B cell (primary cell): ENCODE measurements around the gene ANO2. TPM values are rescaled to one million over a fixed set of nuclear protein-coding genes. Genes with fewer than 3 reads are reported as not detected.

Source experiments
- ATAC-seq: fragments of 200-7000 bp; cut with Tn5 transposase; one replicate; pipeline ENCODE4 v1.10.0; 2021; ENCODE audit warnings: low read depth, mild to moderate bottlenecking, moderate number of reproducible peaks, moderate library complexity
- CTCF ChIA-PET: fragments of 350-600 bp; sonication (Branson Sonifier 250); formaldehyde crosslinking; loops from one replicate; lab custom pipeline; 2021; ENCODE audit warnings: antibody characterized with exemption, inconsistent platforms; lab: Charles Lee
- POLR2A ChIA-PET: fragments of 350-600 bp; sonication (Branson Sonifier 250); formaldehyde crosslinking; loops from one replicate; lab custom pipeline; 2021; ENCODE audit warnings: antibody characterized with exemption; lab: Charles Lee
- DNase-seq: peaks from one replicate; pipeline ENCODE4 v3.0.0; 2013
- H2AFZ ChIP-seq: 2 replicates; pipeline ENCODE4 v1.6.1; 2012; ENCODE audit warnings: mild to moderate bottlenecking, low read depth, low read length; ENCODE audit not compliant: insufficient read depth, poor library complexity, severe bottlenecking
- H3K27ac ChIP-seq, 2 donors: 1 replicate in 1 of 2; 2 replicates in 1 of 2; pipeline ENCODE4 v1.5.1; 2012 to 2013; ENCODE audit warnings: low read length in 2 of 2, mild to moderate bottlenecking in 2 of 2, moderate library complexity in 1 of 2
- H3K27me3 ChIP-seq, 4 experiments: fragments of 200-600 bp in 1 of 4; sonication (generic) in 1 of 4; replicated peaks in 1 of 4; 1 replicate in 2 of 4; 2 replicates in 2 of 4; pipeline versions ENCODE4 v1.6.1 to v1.7.0; 2013 to 2016; ENCODE audit warnings: low read length in 3 of 4, mild to moderate bottlenecking in 2 of 4, mixed read lengths in 1 of 4, moderate library complexity in 1 of 4; ENCODE audit not compliant: insufficient read depth in 4 of 4, control insufficient read depth in 3 of 4; ENCODE audit errors: control extremely low read depth in 1 of 4
- H3K36me3 ChIP-seq, 2 experiments: replicated peaks in 1 of 2; 1 replicate in 1 of 2; 2 replicates in 1 of 2; pipeline versions ENCODE4 v1.6.1 to v1.7.1; 2013; ENCODE audit warnings: low read length in 1 of 2; ENCODE audit not compliant: insufficient read depth in 2 of 2, control insufficient read depth in 1 of 2; ENCODE audit errors: control extremely low read depth in 1 of 2, extremely low read depth in 1 of 2
- H3K4me1 ChIP-seq, 2 donors: fragments of 200-600 bp in 1 of 2; sonication (generic) in 1 of 2; 1 replicate in 1 of 2; 2 replicates in 1 of 2; pipeline versions ENCODE4 v1.5.1 to v1.6.1; 2013 to 2017; ENCODE audit warnings: low read length in 2 of 2; ENCODE audit not compliant: control insufficient read depth in 2 of 2, insufficient read depth in 2 of 2
- H3K4me2 ChIP-seq: replicated peaks from 2 replicates; pipeline ENCODE3; 2012; ENCODE audit warnings: mild to moderate bottlenecking, low read depth, low read length; ENCODE audit not compliant: poor library complexity, severe bottlenecking
- H3K4me3 ChIP-seq, 5 experiments: fragments of 200-600 bp in 1 of 5; sonication (generic) in 1 of 5; 1 replicate in 3 of 5; 2 replicates in 2 of 5; pipeline versions ENCODE4 v1.5.1 to v1.7.0; 2011 to 2016; ENCODE audit warnings: low read length in 4 of 5, mild to moderate bottlenecking in 4 of 5, low read depth in 2 of 5, control low read depth in 1 of 5, moderate library complexity in 1 of 5; ENCODE audit not compliant: insufficient read depth in 1 of 5; ENCODE audit errors: control extremely low read depth in 1 of 5, extremely low read depth in 1 of 5
- H3K79me2 ChIP-seq: fragments of 200-600 bp; sonication (generic); one replicate; pipeline ENCODE4 v1.6.0; 2016; ENCODE audit warnings: low read length; ENCODE audit not compliant: control insufficient read depth, insufficient read depth
- H3K9ac ChIP-seq: fragments of 200-600 bp; sonication (generic); 2 replicates; pipeline ENCODE4 v1.6.1; 2017; ENCODE audit warnings: mild to moderate bottlenecking, low read length, moderate library complexity
- H3K9me3 ChIP-seq, 3 donors: one replicate each; pipeline versions ENCODE4 v1.6.1 to v1.7.1; 2013; ENCODE audit warnings: low read length in 2 of 3; ENCODE audit not compliant: control insufficient read depth in 2 of 3, insufficient read depth in 1 of 3; ENCODE audit errors: control extremely low read depth in 1 of 3
- H4K20me1 ChIP-seq: 2 replicates; pipeline ENCODE4 v1.6.0; 2012; ENCODE audit warnings: mild to moderate bottlenecking, low read length; ENCODE audit not compliant: insufficient read depth, control insufficient read depth, poor library complexity, severe bottlenecking
- H3K27ac Mint-ChIP-seq: one replicate; pipeline ENCODE4 v1.8.0; 2021; ENCODE audit warnings: mixed read lengths
- H3K27me3 Mint-ChIP-seq: one replicate; pipeline ENCODE4 v1.8.0; 2021; ENCODE audit warnings: mixed read lengths
- H3K4me1 Mint-ChIP-seq: one replicate; pipeline ENCODE4 v1.8.0; 2021; ENCODE audit warnings: mixed read lengths
- H3K4me3 Mint-ChIP-seq: one replicate; pipeline ENCODE4 v1.8.0; 2021; ENCODE audit warnings: mixed read lengths
- H3K9me3 Mint-ChIP-seq: one replicate; pipeline ENCODE4 v1.8.0; 2022; ENCODE audit warnings: mixed read lengths; ENCODE audit not compliant: insufficient read depth
- EZH2 ChIP-seq: IDR thresholded peaks from 2 replicates; pipeline ENCODE4 v1.6.1; 2012; ENCODE audit warnings: borderline replicate concordance, low read depth, mild to moderate bottlenecking, moderate library complexity, low read length; ENCODE audit not compliant: insufficient read depth, poor library complexity, severe bottlenecking
- WGBS: methylation state at CpG from one replicate; pipeline ENCODE4 v1.1.5; 2013; ENCODE audit warnings: missing lambda C conversion rate; ENCODE audit not compliant: insufficient coverage; 5-methylcytosine and 5-hydroxymethylcytosine counted together
- intact Hi-C: fragments of 100-400 bp; cut with micrococcal nuclease; formaldehyde crosslinking; loops from one replicate; pipeline ENCODE4 v1.10.0; 2022
- polyA plus RNA-seq: library from polyadenylated mRNA; depleted of rRNA; stranded (reverse); fragments of >200 nt; gene quantifications from 2 replicates; pipeline ENCODE4 v1.2.3, GENCODE V29; 2012
- total RNA-seq, 2 donors: library from RNA; stranded (reverse); fragments of 120-200 nt in 1 of 2; gene quantifications; 1 replicate in 1 of 2; 2 replicates in 1 of 2; pipeline versions ENCODE4 v1.2.3 to v1.2.4, GENCODE V29; 2013 to 2022
- TF ChIP-seq, protein P1 (sequence below): fragments of 200-600 bp; IDR thresholded peaks from one replicate; pipeline ENCODE4 v1.8.0; 2022; ENCODE audit warnings: antibody characterized with exemption, mild to moderate bottlenecking

The ANO2 gene
- total and polyA plus RNA-seq, 2 donors (not counting 1 experiment from before 2014, with no cell fraction given): not detected

DNA sequence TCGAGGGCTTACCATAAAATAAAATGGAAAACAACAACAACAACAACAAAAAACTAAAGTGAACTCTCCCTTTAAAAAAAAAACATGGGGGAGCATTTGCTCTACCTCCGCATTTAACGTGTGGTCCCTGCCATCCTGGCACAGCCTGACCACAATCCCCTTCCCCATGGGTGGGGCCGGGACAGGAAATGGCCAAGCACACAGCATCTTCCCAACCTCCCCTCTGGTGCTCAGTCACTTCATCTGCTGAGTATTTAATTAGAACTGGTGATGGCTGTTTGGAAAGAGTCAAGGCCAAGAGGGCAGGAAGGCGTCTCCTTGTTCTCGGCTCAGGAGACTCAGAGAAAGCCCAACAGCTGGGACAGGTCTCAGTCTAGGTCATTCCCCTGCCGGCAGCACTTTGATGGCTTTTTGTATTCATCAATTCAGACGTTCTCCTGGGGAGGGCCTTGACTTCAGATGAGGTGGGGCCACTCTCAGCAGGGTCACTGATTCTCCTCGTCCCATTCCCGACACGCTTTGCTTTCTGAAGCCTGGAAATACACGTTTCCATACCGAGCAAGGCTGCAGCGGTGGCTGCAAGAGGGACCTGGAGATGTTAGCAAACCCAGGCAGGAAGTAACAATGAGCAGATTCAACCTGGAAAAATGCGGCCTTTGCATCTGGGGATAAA lies 44.4 kb downstream of the ANO2 start:
- 86% methylated on average over 12 of the region's 15 CpGs for WGBS
- Histone ChIP-seq H3K79me2 (no peaks in the 10 kb centered on the region), H3K9me3 (no peaks in the 10 kb centered on the region), H3K36me3 (no peaks in the 10 kb centered on the region), H3K4me2 (no peak overlapping the region), H2AFZ (no peak overlapping the region), H4K20me1 (no peaks in the 10 kb centered on the region), H3K4me3 (no peak overlapping the region), H3K27me3 (peaks cover 0 to 9% (median 0%) of the 10 kb centered on the region in 4 experiments), H3K9ac (no peak overlapping the region), H3K27ac (no peak overlapping the region), H3K4me1 (no peaks in the 10 kb centered on the region)
- DNase-seq (no peak), ATAC-seq (no peak)
- no peak for TF ChIP-seq EZH2
- TF ChIP-seq, protein P1, sequence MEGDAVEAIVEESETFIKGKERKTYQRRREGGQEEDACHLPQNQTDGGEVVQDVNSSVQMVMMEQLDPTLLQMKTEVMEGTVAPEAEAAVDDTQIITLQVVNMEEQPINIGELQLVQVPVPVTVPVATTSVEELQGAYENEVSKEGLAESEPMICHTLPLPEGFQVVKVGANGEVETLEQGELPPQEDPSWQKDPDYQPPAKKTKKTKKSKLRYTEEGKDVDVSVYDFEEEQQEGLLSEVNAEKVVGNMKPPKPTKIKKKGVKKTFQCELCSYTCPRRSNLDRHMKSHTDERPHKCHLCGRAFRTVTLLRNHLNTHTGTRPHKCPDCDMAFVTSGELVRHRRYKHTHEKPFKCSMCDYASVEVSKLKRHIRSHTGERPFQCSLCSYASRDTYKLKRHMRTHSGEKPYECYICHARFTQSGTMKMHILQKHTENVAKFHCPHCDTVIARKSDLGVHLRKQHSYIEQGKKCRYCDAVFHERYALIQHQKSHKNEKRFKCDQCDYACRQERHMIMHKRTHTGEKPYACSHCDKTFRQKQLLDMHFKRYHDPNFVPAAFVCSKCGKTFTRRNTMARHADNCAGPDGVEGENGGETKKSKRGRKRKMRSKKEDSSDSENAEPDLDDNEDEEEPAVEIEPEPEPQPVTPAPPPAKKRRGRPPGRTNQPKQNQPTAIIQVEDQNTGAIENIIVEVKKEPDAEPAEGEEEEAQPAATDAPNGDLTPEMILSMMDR: no peak
- Mint-ChIP-seq H3K27ac (no peak overlapping the region), H3K4me3 (no peak overlapping the region), H3K4me1 (no peaks in the 10 kb centered on the region), H3K27me3 (peaks cover 39% of the 10 kb centered on the region), H3K9me3 (no peaks in the 10 kb centered on the region)
- intact Hi-C loops: no loop called here
- ChIA-PET POLR2A (no interaction called here), CTCF (no interaction called here)

DNA sequence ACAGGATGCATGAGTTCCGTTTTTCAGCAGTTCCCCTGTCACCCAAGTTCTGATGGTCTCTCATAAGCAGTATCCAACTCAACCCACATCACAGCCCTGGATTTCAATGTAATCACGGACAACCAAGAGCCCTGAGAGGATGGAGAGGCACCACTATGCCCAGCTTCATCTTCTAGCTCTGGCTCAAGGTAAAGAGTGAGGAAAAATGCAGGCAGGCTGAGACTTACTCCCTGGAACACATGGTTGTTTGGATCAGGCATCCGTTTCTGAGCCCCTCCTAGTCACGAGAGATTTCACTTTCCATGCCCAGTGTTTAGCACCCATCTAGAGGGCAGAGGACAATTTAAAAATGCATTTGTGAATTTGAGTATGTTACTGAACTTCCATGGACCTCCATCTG lies 45.0 kb downstream of the ANO2 start:
- H3K4me2 ChIP-seq: no peak overlapping the region
- 60% methylated on average over 1 of the region's 4 CpGs for WGBS

More for the DNA sequence above, 45.0 kb downstream of the ANO2 start:
- Histone ChIP-seq H3K27ac (no peak overlapping the region), H3K9ac (no peak overlapping the region), H3K27me3 (peaks cover 0 to 9% (median 0%) of the 10 kb centered on the region in 4 experiments), H3K4me1 (no peaks in the 10 kb centered on the region), H2AFZ (no peak overlapping the region), H3K4me3 (no peak overlapping the region), H4K20me1 (no peaks in the 10 kb centered on the region), H3K9me3 (no peaks in the 10 kb centered on the region), H3K36me3 (no peaks in the 10 kb centered on the region), H3K79me2 (no peaks in the 10 kb centered on the region)
- ChIA-PET POLR2A (no interaction called here), CTCF (no interaction called here)
- no peak for ATAC-seq
- no peaks in the 10 kb centered on the region for H3K9me3 Mint-ChIP-seq
- intact Hi-C loops: no loop called here
- no peak for DNase-seq
- no peaks in the 10 kb centered on the region for H3K4me1 Mint-ChIP-seq
- TF ChIP-seq, protein P1: no peak
- TF ChIP-seq EZH2: no peak
- H3K4me3 Mint-ChIP-seq: no peak overlapping the region
- no peak overlapping the region for H3K27ac Mint-ChIP-seq
- H3K27me3 Mint-ChIP-seq: peaks cover 40% of the 10 kb centered on the region
